GM18907 (cell line): Measurements from ENCODE around the gene DDX41.

Experiments
- ATAC-seq: cut with Tn5 transposase; IDR thresholded peaks from one replicate; pipeline ENCODE4 v1.9.1; 2021; ENCODE audit warnings: mild to moderate bottlenecking, moderate library complexity; ENCODE audit not compliant: unreplicated experiment

DDX41 gene

DNA sequence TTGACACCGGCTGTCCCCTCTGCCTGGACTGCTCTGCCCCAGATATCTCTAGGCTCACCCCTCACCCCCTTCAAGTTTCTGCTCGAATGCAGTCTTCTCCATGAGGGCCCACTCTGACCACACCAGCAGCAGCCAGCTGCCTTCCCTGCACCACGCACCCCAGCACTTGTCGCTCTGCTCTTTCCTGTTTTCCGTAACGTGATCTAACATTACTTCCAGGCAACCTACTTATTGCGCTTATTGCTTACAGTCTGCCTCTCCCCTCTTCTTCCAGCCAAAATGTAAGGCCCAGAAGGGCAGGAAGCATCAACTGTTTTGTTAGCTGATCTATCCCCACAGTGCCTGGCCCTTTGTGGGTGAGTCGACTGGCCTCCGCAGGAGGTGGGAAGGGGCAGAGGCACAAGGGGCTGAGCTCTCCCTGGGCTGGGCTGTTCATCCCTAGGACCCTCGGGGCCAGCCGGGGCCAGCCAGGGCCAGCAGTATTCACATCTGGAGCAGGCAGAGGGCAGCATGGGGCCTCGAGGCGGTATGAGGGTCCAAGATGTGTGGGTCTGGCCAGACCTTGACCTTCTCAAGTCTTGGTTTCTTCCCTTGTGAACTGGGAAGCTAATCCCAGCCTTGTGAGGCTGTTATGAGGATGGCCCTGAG, 31.7 kb downstream of the DDX41 start:
- no peak for ATAC-seq

GRCh38 chr5:177483994-177484901, 32.5 kb downstream of the DDX41 start:
- no peak for ATAC-seq

DNA sequence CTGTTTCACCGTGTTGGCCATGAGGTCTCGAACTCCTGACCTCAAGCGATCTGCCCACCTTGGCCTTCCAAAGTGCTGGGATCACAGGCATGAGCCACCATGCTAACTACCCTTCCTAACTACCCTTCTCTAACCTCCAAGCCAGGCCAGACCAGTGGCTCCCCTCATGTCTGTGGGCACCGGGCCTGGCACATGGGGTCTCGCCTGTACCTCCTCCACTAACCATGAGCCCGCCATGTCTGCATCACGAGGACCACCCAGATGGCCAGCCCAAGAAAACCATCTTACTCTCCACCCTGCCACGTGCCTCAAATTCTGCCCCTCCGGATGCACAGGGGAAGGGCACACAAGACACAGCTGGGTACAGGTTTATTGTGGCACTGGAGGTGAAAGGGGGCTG, 33.7 kb downstream of the DDX41 start:
- ATAC-seq, result no peak

DNA sequence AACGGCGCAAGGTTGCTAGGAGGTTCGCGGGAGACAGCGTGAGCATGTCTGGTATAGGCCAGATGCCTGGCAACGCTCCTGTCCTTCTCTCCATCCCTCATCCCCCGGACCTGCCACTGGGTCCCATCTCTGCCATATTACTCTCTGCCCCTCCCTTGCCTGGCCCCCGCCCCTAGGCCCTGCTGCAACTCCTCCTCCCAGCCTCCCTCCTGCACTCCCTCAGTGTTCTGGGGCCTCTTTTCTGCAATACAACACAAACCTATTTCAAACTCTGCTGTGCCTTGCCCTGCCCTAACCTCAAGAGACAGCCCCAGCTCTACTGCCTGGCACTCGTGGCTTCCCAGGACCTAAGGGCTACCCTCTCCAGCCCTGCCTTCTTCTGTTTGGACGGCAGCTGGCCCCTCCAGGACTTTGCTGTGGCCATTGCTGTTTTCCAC, 34.4 kb downstream of the DDX41 start:
- ATAC-seq, result no peak

GRCh38 chr5:177479774-177480173, 37.0 kb downstream of the DDX41 start:
- ATAC-seq, result no peak

DNA sequence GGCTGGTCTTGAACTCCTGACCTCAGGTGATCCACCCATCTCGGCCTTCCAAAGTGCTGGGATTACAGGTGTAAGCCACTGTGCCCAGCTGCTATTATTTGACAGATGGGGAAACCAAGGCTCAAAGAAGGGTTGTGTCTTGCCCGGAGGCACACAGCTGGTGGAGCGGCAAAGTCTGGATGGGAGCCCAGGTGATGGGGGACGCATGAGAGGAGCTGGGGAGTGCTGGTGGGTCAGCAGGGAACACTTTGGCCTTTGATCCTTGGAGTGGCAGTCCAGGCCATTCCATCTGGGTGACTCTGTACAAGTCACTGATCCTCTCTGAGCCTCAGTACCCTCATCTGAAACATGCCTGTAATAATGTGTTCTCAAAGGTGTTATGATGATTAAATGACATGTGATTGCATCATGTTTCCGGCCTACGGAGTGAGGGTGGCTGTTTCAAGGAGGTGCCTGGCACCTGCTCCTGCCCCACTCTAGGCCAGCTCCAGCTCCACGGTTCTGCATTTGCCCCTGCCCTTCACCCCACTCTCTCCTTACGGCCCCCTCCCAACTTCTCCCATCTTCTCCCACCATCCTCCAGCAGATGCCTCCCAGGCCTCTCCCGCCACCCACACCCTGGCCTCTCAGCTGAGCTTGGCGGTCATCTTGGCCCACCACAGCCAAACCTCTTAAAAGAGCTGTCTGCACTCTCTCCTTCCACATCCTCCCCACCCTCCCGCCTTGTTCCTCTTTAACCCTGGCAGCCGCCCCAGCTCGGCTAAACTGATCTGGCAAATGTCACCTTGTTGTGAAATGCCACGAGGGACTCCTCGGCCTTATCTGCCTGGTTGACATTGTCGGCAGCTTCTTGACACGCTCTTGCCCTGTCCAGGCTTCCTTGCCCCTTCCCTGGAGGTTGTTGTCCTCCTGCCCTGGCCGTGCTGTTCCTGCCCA, 37.8 kb downstream of the DDX41 start:
- ATAC-seq, result no peak

DNA sequence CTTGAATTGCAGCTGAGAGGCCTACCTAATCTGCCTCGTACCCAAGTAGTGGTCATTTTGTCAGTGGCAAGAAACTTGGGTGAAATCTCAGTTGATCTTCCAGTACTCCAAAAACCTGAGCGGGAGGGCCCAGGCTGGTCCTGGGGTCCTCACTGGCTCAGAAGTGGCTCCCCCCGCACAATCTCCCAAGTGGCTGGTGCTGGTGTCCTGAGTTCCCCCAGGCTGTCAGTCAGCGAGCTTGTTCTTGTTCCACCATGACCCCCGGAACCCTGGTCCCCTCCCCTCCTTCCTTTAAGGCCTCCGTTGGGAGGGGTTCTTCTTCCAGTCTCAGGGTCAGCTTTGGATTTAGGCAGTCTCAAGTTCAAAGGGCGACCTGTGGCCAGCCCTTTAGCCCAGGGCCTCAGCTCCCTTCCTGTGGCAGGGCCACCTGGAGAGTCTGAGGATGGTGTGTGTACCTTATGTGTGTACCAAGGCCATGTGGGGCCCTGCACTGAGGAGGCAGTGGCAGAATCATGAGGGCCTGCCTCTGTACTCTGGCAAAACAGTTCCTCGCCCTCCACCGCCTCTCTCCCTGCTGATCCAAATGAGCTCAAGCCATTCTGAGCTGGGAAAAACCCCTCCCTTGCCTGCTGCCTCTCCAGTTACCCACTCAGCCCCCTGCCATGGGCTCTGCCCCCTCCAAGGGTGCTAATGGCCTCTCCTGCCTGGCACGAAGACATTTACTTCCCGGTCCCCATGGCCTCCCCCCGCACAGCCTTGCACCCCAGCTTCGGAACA, 38.9 kb downstream of the DDX41 start:
- ATAC-seq, result no peak

DNA sequence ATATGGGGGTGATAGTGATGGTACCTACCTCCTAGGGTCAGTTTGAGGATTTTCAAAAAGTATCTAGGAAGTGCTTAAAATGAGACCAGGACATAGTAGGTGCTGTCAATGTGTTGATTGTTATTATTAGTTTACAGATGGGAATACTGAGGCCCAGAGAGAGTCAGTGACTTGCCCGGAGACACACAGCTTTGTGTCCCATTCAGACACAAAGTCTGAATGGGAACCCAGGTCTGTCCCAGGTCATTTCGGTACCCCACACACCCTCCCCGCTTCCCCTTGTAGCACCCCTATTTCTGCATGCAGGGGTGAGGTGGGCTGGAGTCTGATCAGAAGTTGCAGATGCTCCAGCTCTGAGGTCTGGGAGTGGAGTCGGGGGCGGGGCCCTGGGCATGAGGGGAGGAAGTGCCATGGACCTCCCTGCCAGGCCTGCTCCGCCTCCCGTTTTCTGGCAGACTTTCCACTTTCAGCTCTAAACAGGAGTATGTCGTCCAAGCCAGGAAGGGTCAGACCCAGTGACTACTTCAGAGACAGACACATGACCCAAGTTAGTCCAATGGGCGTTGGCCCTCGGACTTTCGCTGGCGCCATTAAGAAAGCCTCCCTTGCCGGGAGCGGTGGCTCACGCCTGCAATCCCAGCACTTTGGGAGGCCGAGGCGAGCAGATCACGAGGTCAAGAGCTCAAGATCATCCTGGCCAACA, 40.1 kb downstream of the DDX41 start:
- no peak for ATAC-seq

- no peak for ATAC-seq
Observed at GRCh38 chr5:177475563-177476427, 41.0 kb downstream of the DDX41 start.

DNA sequence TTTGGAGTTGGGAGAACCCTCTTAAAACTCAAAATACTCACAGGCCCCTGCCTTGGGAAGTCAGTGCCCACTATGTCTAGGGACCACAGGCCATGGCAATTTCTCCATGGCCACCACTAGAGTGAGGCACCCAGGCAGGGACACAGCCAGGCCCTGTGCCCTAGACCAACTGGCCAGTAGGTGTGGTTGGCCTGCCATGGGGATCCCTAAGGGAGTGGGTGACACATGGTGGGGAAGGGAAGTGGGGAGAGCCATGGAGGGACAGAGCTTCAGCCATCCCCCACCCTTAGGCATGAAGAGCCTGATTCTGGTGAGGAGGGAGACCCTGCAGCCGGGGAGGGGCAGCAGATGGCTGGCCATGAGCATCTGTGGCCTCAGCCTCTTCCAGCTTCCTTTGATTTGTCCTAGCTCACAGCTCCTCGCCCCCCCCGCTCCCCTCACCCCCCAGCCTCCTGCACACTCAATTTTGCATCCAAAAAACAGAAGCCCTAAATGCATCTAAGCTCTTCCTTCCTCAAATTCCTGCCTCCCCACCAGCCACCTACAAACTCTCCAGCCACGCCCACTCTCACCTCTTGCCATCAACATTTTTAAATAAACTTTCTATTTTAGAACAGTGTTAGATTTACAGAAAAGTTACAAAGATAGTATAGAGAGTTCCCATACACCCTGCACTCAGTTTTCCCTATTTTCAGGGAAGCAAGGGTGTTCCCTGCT, 41.8 kb downstream of the DDX41 start:
- ATAC-seq, result no peak

DNA sequence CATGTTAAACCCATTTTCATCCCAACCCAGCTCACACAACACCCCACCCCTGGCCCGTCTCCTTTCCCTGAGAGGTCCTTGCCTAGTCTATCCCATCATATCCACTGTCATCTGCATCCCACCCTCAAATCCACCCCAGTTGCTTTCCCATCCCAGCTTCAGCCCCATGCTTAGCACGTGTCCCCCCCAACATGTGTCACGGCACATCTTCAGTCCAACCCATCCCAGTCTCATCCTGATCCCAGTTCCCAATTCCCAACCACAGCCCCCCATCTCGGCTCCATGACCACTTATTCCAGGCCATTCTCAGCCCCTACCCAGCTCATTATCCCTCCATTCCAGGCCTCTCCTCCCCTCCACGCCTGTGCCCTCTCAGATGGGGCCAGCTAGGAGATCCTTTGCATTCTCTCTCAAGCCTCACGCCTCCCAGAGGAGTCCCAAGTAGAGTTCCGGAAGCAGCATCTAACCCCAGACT, 42.7 kb downstream of the DDX41 start:
- ATAC-seq, result no peak

DNA sequence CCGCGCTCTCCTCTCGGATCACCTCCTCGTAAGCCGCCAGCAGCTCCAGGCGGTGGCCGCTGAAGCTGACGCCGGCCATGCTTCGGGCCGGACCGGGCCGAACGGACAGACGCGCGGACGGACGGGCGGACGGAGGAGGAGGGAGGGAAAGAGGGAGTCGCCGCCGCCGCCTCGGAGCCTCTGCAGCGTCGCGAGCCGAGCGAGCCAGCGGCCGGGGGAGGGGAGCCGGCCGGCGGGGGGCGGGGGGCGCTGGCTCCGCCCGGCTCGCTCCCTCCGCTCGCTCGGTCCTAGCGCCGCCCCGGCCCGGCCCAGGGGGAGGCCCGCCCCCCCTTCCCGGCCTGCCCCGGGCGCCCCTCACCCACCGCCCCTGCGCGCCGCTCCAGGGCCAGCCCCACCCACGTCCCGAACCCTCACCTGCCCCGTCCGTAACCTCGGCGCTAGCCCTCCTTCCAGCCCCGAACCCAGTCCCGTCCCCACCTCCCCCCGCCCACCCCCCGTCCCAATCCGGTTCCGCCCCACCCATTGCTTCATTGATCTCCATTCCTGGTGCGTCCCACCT, 43.2 kb downstream of the DDX41 start, which contains the start of gene DBN1:
DBN1 (minus strand) TSS at position 192 of the 559 bp plus-strand sequence; CDS start at position 79, 113 bp downstream.
- ATAC-seq, result no peak

- peak; percentile 43 for ATAC-seq
Observed at GRCh38 chr5:177472460-177473442, 44.0 kb downstream of the DDX41 start.

- ATAC-seq, result no peak
Observed at GRCh38 chr5:177471610-177472356, 45.0 kb downstream of the DDX41 start.

GRCh38 chr5:177470759-177471536, 45.8 kb downstream of the DDX41 start:
- ATAC-seq, result no peak
